M059J (cell line): ENCODE data around the gene CAPZB. TPM values are rescaled to one million over a fixed set of nuclear protein-coding genes. Genes with fewer than 3 reads are reported as not detected.
A peak's percentile ranks its signal among the peaks of the same experiment; 100 is the strongest.
"Not testable (repeated sequence)": the region's sequence is repeated elsewhere in the genome, so short reads cannot be mapped to it uniquely, and the experiment has no call there.

Experiments
- DNase-seq: peaks from one replicate; pipeline ENCODE4 v3.0.0-alpha.2; 2012; ENCODE audit warnings: low read depth
- total RNA-seq: library from RNA; depleted of rRNA; stranded (reverse); fragments of >200 nt; shearing (Covaris generic); gene quantifications from 2 replicates; pipeline ENCODE4 v1.2.3, GENCODE V29; 2014

CAPZB gene
- total RNA-seq, 1 experiment from 2014 or later, result 192 TPM

GRCh38 chr1:19497443-19497842, 12.1 kb upstream of the CAPZB start:
- DNase-seq, result not testable (repeated sequence)

- DNase-seq, result peak; percentile 31
Observed at GRCh38 chr1:19496527-19496874, 11.2 kb upstream of the CAPZB start.

GRCh38 chr1:19495799-19496526, 10.6 kb upstream of the CAPZB start:
- DNase-seq, result peak; percentile 33

- DNase-seq, result no peak
Observed at GRCh38 chr1:19495000-19495656, 9.8 kb upstream of the CAPZB start.

- DNase-seq, result no peak
Observed at GRCh38 chr1:19493547-19493946, 8.2 kb upstream of the CAPZB start.

GRCh38 chr1:19489996-19490395, 4.7 kb upstream of the CAPZB start:
- no peak for DNase-seq

- DNase-seq, result no peak
Observed at GRCh38 chr1:19488136-19488535, 2.8 kb upstream of the CAPZB start.

- DNase-seq, result peak; percentile 37
Observed at GRCh38 chr1:19484798-19485361, 459 bp downstream of the CAPZB start.

GRCh38 chr1:19484338-19484797, 971 bp downstream of the CAPZB start:
- DNase-seq, result no peak

GRCh38 chr1:19483691-19484090, 1.6 kb downstream of the CAPZB start:
- no peak for DNase-seq

- DNase-seq, result no peak
Observed at GRCh38 chr1:19483261-19483660, 2.1 kb downstream of the CAPZB start.

- no peak for DNase-seq
Observed at GRCh38 chr1:19481826-19482398, 3.4 kb downstream of the CAPZB start.

- no peak for DNase-seq
Observed at GRCh38 chr1:19480282-19480681, 5.1 kb downstream of the CAPZB start.

- DNase-seq, result no peak
Observed at GRCh38 chr1:19479351-19480120, 5.8 kb downstream of the CAPZB start.

- DNase-seq, result no peak
Observed at GRCh38 chr1:19478322-19478721, 7.0 kb downstream of the CAPZB start.

GRCh38 chr1:19477284-19478249, 7.8 kb downstream of the CAPZB start:
- no peak for DNase-seq

- DNase-seq, result no peak
Observed at GRCh38 chr1:19476450-19477190, 8.7 kb downstream of the CAPZB start.

- no peak for DNase-seq
Observed at GRCh38 chr1:19475296-19475695, 10.0 kb downstream of the CAPZB start.

- no peak for DNase-seq
Observed at GRCh38 chr1:19472174-19472573, 13.2 kb downstream of the CAPZB start.

GRCh38 chr1:19469004-19469403, 16.3 kb downstream of the CAPZB start:
- no peak for DNase-seq
